ENCODE data around the gene SELE. TPM values are rescaled to one million over a fixed set of nuclear protein-coding genes. Genes with fewer than 3 reads are reported as not detected.
"Not testable (repeated sequence)": the region's sequence is repeated elsewhere in the genome, so short reads cannot be mapped to it uniquely, and the experiment has no call there.

The SELE gene
- total RNA-seq, 1 donor from 2014 or later, result 1.6 TPM

GRCh38 chr1:169725930-169726329 lies 7.9 kb downstream of the SELE start:
- Histone ChIP-seq H3K4me1 (ENCODE audit: control insufficient read depth in 3 of 3, insufficient read depth in 3 of 3, low read length in 3 of 3) (no peaks in the 10 kb centered on the region), H3K27me3 (ENCODE audit: control insufficient read depth in 3 of 3, insufficient read depth in 3 of 3, low read length in 3 of 3) (peaks cover 0 to 3% (median 0%) of the 10 kb centered on the region in 3 donors), H3K36me3 (ENCODE audit: control insufficient read depth in 3 of 3, insufficient read depth in 3 of 3, low read length in 3 of 3) (no peaks in the 10 kb centered on the region), H3K9me3 (ENCODE audit: control insufficient read depth in 3 of 3, low read length in 3 of 3) (no peaks in the 10 kb centered on the region), H3K27ac (ENCODE audit: low read depth, low read length) (no peak overlapping the region), H3K4me3 (ENCODE audit: low read length in 3 of 3) (no peak overlapping the region), H3K9ac (ENCODE audit: low read depth in 1 of 3, low read length in 3 of 3) (no peak overlapping the region)

GRCh38 chr1:169724168-169724567 lies 9.7 kb downstream of the SELE start:
- Histone ChIP-seq H3K27ac (ENCODE audit: low read depth, low read length) (no peak overlapping the region), H3K36me3 (ENCODE audit: control insufficient read depth in 3 of 3, insufficient read depth in 3 of 3, low read length in 3 of 3) (no peaks in the 10 kb centered on the region), H3K4me3 (ENCODE audit: low read length in 3 of 3) (no peak overlapping the region), H3K9me3 (ENCODE audit: control insufficient read depth in 3 of 3, low read length in 3 of 3) (no peaks in the 10 kb centered on the region), H3K27me3 (ENCODE audit: control insufficient read depth in 3 of 3, insufficient read depth in 3 of 3, low read length in 3 of 3) (no peaks in the 10 kb centered on the region), H3K4me1 (ENCODE audit: control insufficient read depth in 3 of 3, insufficient read depth in 3 of 3, low read length in 3 of 3) (no peaks in the 10 kb centered on the region), H3K9ac (ENCODE audit: low read depth in 1 of 3, low read length in 3 of 3) (no peak overlapping the region)

- H3K9ac ChIP-seq (ENCODE audit: low read depth in 1 of 3, low read length in 3 of 3), result no peak overlapping the region
- no peaks in the 10 kb centered on the region for H3K9me3 ChIP-seq (ENCODE audit: control insufficient read depth in 3 of 3, low read length in 3 of 3)
- no peaks in the 10 kb centered on the region for H3K4me1 ChIP-seq (ENCODE audit: control insufficient read depth in 3 of 3, insufficient read depth in 3 of 3, low read length in 3 of 3)
- no peak overlapping the region for H3K4me3 ChIP-seq (ENCODE audit: low read length in 3 of 3)
- no peaks in the 10 kb centered on the region for H3K27me3 ChIP-seq (ENCODE audit: control insufficient read depth in 3 of 3, insufficient read depth in 3 of 3, low read length in 3 of 3)
- H3K27ac ChIP-seq (ENCODE audit: low read depth, low read length), result no peak overlapping the region
- no peaks in the 10 kb centered on the region for H3K36me3 ChIP-seq (ENCODE audit: control insufficient read depth in 3 of 3, insufficient read depth in 3 of 3, low read length in 3 of 3)
These were observed 10.1 kb downstream of the SELE start for GRCh38 chr1:169723763-169724162.

- Histone ChIP-seq H3K4me1 (ENCODE audit: control insufficient read depth in 3 of 3, insufficient read depth in 3 of 3, low read length in 3 of 3) (no peaks in the 10 kb centered on the region), H3K9me3 (ENCODE audit: control insufficient read depth in 3 of 3, low read length in 3 of 3) (no peaks in the 10 kb centered on the region), H3K9ac (ENCODE audit: low read depth in 1 of 3, low read length in 3 of 3) (no peak overlapping the region), H3K36me3 (ENCODE audit: control insufficient read depth in 3 of 3, insufficient read depth in 3 of 3, low read length in 3 of 3) (no peaks in the 10 kb centered on the region), H3K27me3 (ENCODE audit: control insufficient read depth in 3 of 3, insufficient read depth in 3 of 3, low read length in 3 of 3) (no peaks in the 10 kb centered on the region), H3K27ac (ENCODE audit: low read depth, low read length) (no peak overlapping the region), H3K4me3 (ENCODE audit: low read length in 3 of 3) (no peak overlapping the region)
These were observed 11.1 kb downstream of the SELE start for GRCh38 chr1:169722779-169723178.

GRCh38 chr1:169715100-169715499 lies 18.8 kb downstream of the SELE start:
- H3K4me1 ChIP-seq (ENCODE audit: control insufficient read depth in 3 of 3, insufficient read depth in 3 of 3, low read length in 3 of 3); H3K9ac ChIP-seq (ENCODE audit: low read depth in 1 of 3, low read length in 3 of 3); H3K27ac ChIP-seq (ENCODE audit: low read depth, low read length): not testable (repeated sequence)

GRCh38 chr1:169713090-169713489 lies 20.8 kb downstream of the SELE start:
- H3K4me1 ChIP-seq (ENCODE audit: control insufficient read depth in 3 of 3, insufficient read depth in 3 of 3, low read length in 3 of 3); H3K4me3 ChIP-seq (ENCODE audit: low read length in 3 of 3); H3K27me3 ChIP-seq (ENCODE audit: control insufficient read depth in 3 of 3, insufficient read depth in 3 of 3, low read length in 3 of 3); H3K36me3 ChIP-seq (ENCODE audit: control insufficient read depth in 3 of 3, insufficient read depth in 3 of 3, low read length in 3 of 3); H3K9ac ChIP-seq (ENCODE audit: low read depth in 1 of 3, low read length in 3 of 3); H3K27ac ChIP-seq (ENCODE audit: low read depth, low read length); H3K9me3 ChIP-seq (ENCODE audit: control insufficient read depth in 3 of 3, low read length in 3 of 3): not testable (repeated sequence)

More at GRCh38 chr1:169715100-169715499, 18.8 kb downstream of the SELE start:
- not testable (repeated sequence) for H3K4me3 ChIP-seq (ENCODE audit: low read length in 3 of 3); H3K9me3 ChIP-seq (ENCODE audit: control insufficient read depth in 3 of 3, low read length in 3 of 3); H3K36me3 ChIP-seq (ENCODE audit: control insufficient read depth in 3 of 3, insufficient read depth in 3 of 3, low read length in 3 of 3); H3K27me3 ChIP-seq (ENCODE audit: control insufficient read depth in 3 of 3, insufficient read depth in 3 of 3, low read length in 3 of 3)

- no peaks in the 10 kb centered on the region for H3K36me3 ChIP-seq (ENCODE audit: control insufficient read depth in 3 of 3, insufficient read depth in 3 of 3, low read length in 3 of 3)
- no peak overlapping the region for H3K9ac ChIP-seq (ENCODE audit: low read depth in 1 of 3, low read length in 3 of 3)
- H3K9me3 ChIP-seq (ENCODE audit: control insufficient read depth in 3 of 3, low read length in 3 of 3), result no peaks in the 10 kb centered on the region
- H3K27me3 ChIP-seq (ENCODE audit: control insufficient read depth in 3 of 3, insufficient read depth in 3 of 3, low read length in 3 of 3), result no peaks in the 10 kb centered on the region
- peaks cover 0 to 4% (median 0%) of the 10 kb centered on the region in 3 donors for H3K4me1 ChIP-seq (ENCODE audit: control insufficient read depth in 3 of 3, insufficient read depth in 3 of 3, low read length in 3 of 3)
- H3K4me3 ChIP-seq (ENCODE audit: low read length in 3 of 3), result no peak overlapping the region
- no peak overlapping the region for H3K27ac ChIP-seq (ENCODE audit: low read depth, low read length)
These were observed 21.6 kb downstream of the SELE start for GRCh38 chr1:169712309-169712631.

- Histone ChIP-seq H3K9me3 (ENCODE audit: control insufficient read depth in 3 of 3, low read length in 3 of 3) (no peaks in the 10 kb centered on the region), H3K4me3 (ENCODE audit: low read length in 3 of 3) (peak within 1 kb of the TSS in 2 of 3 donors; percentile 24 to 62), H3K27me3 (ENCODE audit: control insufficient read depth in 3 of 3, insufficient read depth in 3 of 3, low read length in 3 of 3) (no peaks in the 10 kb centered on the region), H3K9ac (ENCODE audit: low read depth in 1 of 3, low read length in 3 of 3) (no peak within 1 kb of the TSS), H3K36me3 (ENCODE audit: control insufficient read depth in 3 of 3, insufficient read depth in 3 of 3, low read length in 3 of 3) (no peaks in the 10 kb centered on the region), H3K4me1 (ENCODE audit: control insufficient read depth in 3 of 3, insufficient read depth in 3 of 3, low read length in 3 of 3) (peaks cover 0 to 4% (median 0%) of the 10 kb centered on the region in 3 donors), H3K27ac (ENCODE audit: low read depth, low read length) (no peak within 1 kb of the TSS)
These were observed 22.2 kb downstream of the SELE start, which contains the start of gene SELL for GRCh38 chr1:169711469-169712308. SELL (minus strand) TSS chr1:169711620; CDS start chr1:169711498, 122 bp downstream.

- Histone ChIP-seq H3K36me3 (ENCODE audit: control insufficient read depth in 3 of 3, insufficient read depth in 3 of 3, low read length in 3 of 3) (no peaks in the 10 kb centered on the region), H3K4me1 (ENCODE audit: control insufficient read depth in 3 of 3, insufficient read depth in 3 of 3, low read length in 3 of 3) (peaks cover 0 to 4% (median 0%) of the 10 kb centered on the region in 3 donors), H3K27ac (ENCODE audit: low read depth, low read length) (no peak overlapping the region), H3K4me3 (ENCODE audit: low read length in 3 of 3) (no peak overlapping the region), H3K9ac (ENCODE audit: low read depth in 1 of 3, low read length in 3 of 3) (no peak overlapping the region), H3K27me3 (ENCODE audit: control insufficient read depth in 3 of 3, insufficient read depth in 3 of 3, low read length in 3 of 3) (no peaks in the 10 kb centered on the region), H3K9me3 (ENCODE audit: control insufficient read depth in 3 of 3, low read length in 3 of 3) (no peaks in the 10 kb centered on the region)
These were observed 25.2 kb downstream of the SELE start for GRCh38 chr1:169708647-169709046.

- no peak overlapping the region for H3K27ac ChIP-seq (ENCODE audit: low read depth, low read length)
- H3K27me3 ChIP-seq (ENCODE audit: control insufficient read depth in 3 of 3, insufficient read depth in 3 of 3, low read length in 3 of 3), result no peaks in the 10 kb centered on the region
- no peak overlapping the region for H3K4me3 ChIP-seq (ENCODE audit: low read length in 3 of 3)
- no peaks in the 10 kb centered on the region for H3K36me3 ChIP-seq (ENCODE audit: control insufficient read depth in 3 of 3, insufficient read depth in 3 of 3, low read length in 3 of 3)
- H3K9ac ChIP-seq (ENCODE audit: low read depth in 1 of 3, low read length in 3 of 3), result no peak overlapping the region
- H3K9me3 ChIP-seq (ENCODE audit: control insufficient read depth in 3 of 3, low read length in 3 of 3), result no peaks in the 10 kb centered on the region
- peaks cover 0 to 4% (median 0%) of the 10 kb centered on the region in 3 donors for H3K4me1 ChIP-seq (ENCODE audit: control insufficient read depth in 3 of 3, insufficient read depth in 3 of 3, low read length in 3 of 3)
These were observed 25.8 kb downstream of the SELE start for GRCh38 chr1:169707912-169708604.

All from skeletal muscle tissue (tissue), 4 donors.